Measurements from ENCODE around the gene ART1.

Gene ART1

DNA sequence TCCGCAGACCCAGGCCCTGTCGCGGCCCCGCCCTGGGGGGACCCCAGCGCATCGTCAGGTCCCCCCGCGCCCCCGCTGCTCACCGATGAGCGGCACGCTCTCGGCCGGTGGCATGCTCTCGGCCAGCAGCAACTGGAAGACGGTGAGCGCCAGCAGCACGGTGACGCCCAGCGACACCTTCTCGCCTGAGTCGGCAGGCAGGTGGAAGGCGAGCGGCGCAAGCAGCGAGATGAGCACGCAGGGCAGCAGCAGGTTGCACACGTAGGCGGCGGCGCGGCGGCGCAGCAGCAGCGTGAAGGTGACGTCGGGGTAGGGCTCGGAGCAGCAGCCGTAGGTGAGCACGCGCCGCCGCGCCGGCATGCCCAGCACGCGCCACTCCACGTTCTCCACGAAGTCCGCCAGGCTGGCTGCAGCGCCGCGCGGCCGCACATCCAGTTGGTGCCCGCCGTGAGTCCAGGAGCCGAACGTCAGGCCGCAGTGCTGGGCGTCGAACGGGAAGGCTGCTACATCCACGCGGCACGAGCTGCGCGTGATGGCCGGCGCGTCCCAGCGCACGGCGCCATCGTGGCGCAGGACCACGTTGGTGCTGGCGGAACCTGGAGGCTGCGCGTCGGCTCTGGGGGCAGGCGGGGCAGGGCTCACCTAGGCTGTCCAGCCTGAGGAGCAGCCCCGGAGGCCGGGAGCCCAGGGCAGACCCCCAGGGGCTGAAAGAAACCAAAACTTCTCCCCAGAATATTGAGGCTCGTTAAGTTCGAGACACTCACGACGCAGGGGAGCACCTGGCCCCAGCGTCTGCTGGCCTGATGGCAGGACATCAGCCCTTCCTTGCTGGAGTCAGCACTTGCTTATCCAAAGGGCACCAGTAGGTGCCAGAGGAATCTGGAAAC is 22.5 kb downstream of the ART1 start:
- DNase-seq (ENCODE audit: low read depth), result no peak
- TF ChIP-seq, protein P1, sequence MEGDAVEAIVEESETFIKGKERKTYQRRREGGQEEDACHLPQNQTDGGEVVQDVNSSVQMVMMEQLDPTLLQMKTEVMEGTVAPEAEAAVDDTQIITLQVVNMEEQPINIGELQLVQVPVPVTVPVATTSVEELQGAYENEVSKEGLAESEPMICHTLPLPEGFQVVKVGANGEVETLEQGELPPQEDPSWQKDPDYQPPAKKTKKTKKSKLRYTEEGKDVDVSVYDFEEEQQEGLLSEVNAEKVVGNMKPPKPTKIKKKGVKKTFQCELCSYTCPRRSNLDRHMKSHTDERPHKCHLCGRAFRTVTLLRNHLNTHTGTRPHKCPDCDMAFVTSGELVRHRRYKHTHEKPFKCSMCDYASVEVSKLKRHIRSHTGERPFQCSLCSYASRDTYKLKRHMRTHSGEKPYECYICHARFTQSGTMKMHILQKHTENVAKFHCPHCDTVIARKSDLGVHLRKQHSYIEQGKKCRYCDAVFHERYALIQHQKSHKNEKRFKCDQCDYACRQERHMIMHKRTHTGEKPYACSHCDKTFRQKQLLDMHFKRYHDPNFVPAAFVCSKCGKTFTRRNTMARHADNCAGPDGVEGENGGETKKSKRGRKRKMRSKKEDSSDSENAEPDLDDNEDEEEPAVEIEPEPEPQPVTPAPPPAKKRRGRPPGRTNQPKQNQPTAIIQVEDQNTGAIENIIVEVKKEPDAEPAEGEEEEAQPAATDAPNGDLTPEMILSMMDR (conservative IDR thresholded peaks at IDR 0.05; ENCODE audit: low read depth, low read length), result no peak
- no peak overlapping the region for H3K4me3 ChIP-seq (ENCODE audit: low read length)

DNA sequence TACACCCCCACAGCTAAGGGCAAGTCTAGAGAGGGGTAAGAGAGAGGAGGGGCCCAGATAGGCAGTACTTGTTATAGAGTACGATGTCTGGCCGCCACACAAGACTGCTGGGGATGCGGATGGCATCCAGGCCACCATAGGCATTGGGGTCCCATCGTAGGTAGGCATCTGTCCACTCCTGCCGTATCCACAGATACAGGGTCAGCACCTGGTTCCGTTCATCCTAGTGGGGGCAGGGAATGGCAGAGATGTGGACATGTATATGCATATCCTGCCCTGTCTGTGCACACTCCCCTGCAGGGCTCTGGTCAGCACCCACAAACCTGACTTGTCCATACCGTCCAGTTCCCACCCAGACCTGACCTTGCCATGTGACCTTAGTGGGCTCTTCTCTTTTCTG is 24.2 kb downstream of the ART1 start:
- H3K4me3 ChIP-seq (ENCODE audit: low read length), result no peak overlapping the region
- DNase-seq (ENCODE audit: low read depth), result no peak
- TF ChIP-seq, protein P1 (conservative IDR thresholded peaks at IDR 0.05; ENCODE audit: low read depth, low read length), result no peak

DNA sequence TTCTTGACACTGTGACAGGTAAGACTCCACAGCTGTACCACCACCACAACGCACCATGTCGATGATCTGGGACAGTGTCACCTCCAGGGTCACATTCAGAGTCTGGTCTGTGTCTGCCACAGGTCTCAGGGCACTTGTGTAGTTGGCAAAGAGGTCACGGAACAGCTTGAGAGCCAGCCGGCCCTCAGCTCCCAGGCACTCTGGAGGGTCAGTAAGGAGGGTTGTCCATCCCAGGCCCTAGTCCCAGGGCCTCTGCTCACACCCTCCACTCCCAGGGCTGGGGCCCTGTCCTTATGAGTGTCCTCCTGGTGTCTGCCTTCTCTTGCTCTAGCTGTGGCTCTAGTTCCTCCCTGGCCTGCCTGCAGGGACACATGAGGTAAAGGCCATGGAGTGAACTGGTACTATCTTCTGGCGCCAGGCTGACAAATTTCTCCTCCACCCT is 24.8 kb downstream of the ART1 start:
- H3K4me3 ChIP-seq (ENCODE audit: low read length), result no peak overlapping the region
- TF ChIP-seq, protein P1 (conservative IDR thresholded peaks at IDR 0.05; ENCODE audit: low read depth, low read length), result no peak
- no peak for DNase-seq (ENCODE audit: low read depth)

DNA sequence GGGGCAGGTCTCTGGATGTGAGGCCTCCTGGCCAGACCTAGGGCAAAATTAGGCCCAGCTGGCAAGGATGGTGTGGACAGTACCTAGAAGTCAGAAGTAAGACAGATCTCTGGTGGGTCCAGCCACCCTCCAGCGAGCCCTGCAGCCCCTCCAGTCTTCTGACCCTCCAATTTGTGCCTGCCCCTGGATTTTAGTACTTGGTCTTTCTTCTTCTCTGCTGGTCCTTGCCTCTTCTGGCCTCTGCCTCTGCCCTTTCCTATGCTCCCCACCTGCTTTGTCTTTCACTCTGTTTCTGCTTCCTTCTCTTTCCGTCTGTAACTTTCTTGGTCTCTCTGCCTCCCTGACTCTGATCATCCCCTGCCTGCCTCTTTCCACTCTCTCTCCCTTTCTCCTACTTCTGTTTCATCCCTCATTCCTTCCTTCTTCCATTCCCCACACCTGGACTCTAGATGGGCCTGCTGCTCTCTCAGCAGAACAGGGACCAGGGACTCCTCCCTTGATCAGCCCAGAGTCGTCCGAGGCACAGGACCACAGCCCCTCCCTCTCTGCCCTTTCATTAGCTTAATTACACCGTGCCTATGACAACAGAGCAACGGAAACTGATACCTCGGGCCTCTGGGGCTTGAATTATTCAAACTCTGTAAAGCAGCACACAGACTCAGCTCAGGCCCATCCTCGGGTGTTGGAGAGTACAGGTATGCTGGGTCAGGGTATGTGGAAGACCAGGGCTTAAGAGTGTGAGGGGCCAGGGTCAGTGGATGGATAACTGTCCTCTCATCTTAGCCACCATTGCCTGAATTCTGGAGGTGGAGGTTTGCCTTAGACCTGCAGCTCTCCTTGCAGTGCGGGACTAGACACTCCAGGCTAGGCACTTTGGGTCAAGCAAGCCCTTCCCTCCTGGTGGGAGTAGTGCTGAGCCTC is 26.7 kb downstream of the ART1 start, which contains the start of gene CHRNA10:
TSS of gene CHRNA10 (minus strand) at position 51 of the 921 bp plus-strand sequence. CDS start 72 bp downstream, outside the sequence.
- TF ChIP-seq, protein P1 (conservative IDR thresholded peaks at IDR 0.05; ENCODE audit: low read depth, low read length), result no peak
- H3K4me3 ChIP-seq (ENCODE audit: low read length), result no peak within 1 kb of the TSS
- DNase-seq (ENCODE audit: low read depth), result no peak

DNA sequence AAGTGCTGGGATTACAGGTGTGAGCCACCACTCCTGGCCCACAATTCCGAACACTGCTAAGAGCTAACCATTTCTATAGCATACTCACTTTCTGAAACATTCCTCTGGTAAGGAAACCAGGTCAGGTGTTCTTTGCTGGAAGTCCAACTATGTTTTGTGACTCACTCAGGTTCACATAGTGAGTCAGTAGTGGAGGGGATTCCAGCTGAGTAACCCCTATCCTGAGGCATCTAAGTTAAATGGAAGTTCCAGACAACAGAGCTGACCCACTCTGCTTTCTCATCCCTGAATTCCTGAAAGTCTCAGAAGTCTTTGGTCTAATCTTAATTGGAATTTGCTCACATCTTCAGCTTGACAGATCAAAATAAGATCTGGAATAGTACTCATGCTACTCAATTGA is 29.3 kb downstream of the ART1 start:
- TF ChIP-seq, protein P1 (conservative IDR thresholded peaks at IDR 0.05; ENCODE audit: low read depth, low read length), result no peak
- peak; percentile 75 for DNase-seq (ENCODE audit: low read depth)
- H3K4me3 ChIP-seq (ENCODE audit: low read length), result no peak overlapping the region

DNA sequence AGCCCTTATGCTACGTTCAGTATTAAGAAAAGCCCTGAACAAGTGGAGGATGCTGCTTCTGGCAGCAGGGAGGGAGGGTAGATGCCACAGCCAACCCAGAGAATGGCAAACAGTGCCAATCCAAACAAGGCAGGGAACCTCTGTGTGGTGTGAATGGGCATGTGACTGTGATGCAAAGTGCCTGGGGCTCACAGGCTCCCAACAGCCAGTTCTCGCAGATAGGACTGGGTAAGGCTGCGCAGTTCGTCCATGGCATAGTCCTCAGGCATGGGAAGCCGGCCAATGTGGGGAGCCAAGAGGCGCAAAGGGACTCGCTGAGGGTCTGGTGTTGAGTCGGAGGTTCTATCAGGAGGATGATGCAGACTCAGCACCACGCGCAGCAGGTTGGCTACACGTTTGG is 31.0 kb downstream of the ART1 start:
- no peak for DNase-seq (ENCODE audit: low read depth)
- TF ChIP-seq, protein P1 (conservative IDR thresholded peaks at IDR 0.05; ENCODE audit: low read depth, low read length), result no peak
- H3K4me3 ChIP-seq (ENCODE audit: low read length), result no peak overlapping the region
